Naive B cell (primary cell): ENCODE results near the gene CROT. TPM values are rescaled to one million over a fixed set of nuclear protein-coding genes. Genes with fewer than 3 reads are reported as not detected.

Experiments used
- ATAC-seq, 2 donors: fragments of 150-1000 bp; cut with Tn5 transposase; 2 replicates each; pipeline ENCODE4 v1.10.0; 2021; ENCODE audit warnings: low read depth in 2 of 2, mild to moderate bottlenecking in 2 of 2, moderate library complexity in 2 of 2
- DNase-seq: peaks from one replicate; pipeline ENCODE4 v3.0.0; 2022
- H3K27ac Mint-ChIP-seq, 6 donors: one replicate each; pipeline ENCODE4 v1.8.0; 2020 to 2022; ENCODE audit warnings: mild to moderate bottlenecking in 6 of 6, mixed read lengths in 6 of 6, moderate library complexity in 5 of 6, inconsistent platforms in 2 of 6
- H3K27me3 Mint-ChIP-seq, 3 donors: one replicate each; pipeline ENCODE4 v1.8.0; 2021 to 2022; ENCODE audit warnings: mixed read lengths in 3 of 3, mild to moderate bottlenecking in 1 of 3
- H3K36me3 Mint-ChIP-seq, 2 donors: one replicate each; pipeline ENCODE4 v1.8.0; 2020 to 2022; ENCODE audit warnings: mixed read lengths in 2 of 2, inconsistent platforms in 1 of 2, mild to moderate bottlenecking in 1 of 2
- H3K4me1 Mint-ChIP-seq, 3 donors: one replicate each; pipeline ENCODE4 v1.8.0; 2020 to 2022; ENCODE audit warnings: mixed read lengths in 3 of 3, inconsistent platforms in 1 of 3, mild to moderate bottlenecking in 1 of 3, moderate library complexity in 1 of 3
- H3K4me3 Mint-ChIP-seq, 8 donors: one replicate each; pipeline ENCODE4 v1.8.0; 2020 to 2022; ENCODE audit warnings: mild to moderate bottlenecking in 8 of 8, mixed read lengths in 8 of 8, moderate library complexity in 8 of 8, inconsistent platforms in 2 of 8
- H3K9me3 Mint-ChIP-seq, 7 donors: one replicate each; pipeline ENCODE4 v1.8.0; 2020 to 2022; ENCODE audit warnings: mixed read lengths in 7 of 7, mild to moderate bottlenecking in 5 of 7, inconsistent platforms in 2 of 7, moderate library complexity in 1 of 7
- polyA plus RNA-seq, 6 donors: library from polyadenylated mRNA; unstranded; fragments of 300-500 nt; fragmentation: Illumina TruSeq; gene quantifications; one replicate each; pipeline ENCODE4 v1.2.3, GENCODE V29; 2021; ENCODE audit warnings: low read depth in 6 of 6

CROT gene
- polyA plus RNA-seq, 6 donors from 2014 or later = 1.0 to 4.4 (median 2.7) TPM

- H3K27me3 Mint-ChIP-seq = no peaks in the 10 kb centered on the region
- no peak overlapping the region for H3K4me3 Mint-ChIP-seq
- no peaks in the 10 kb centered on the region for H3K4me1 Mint-ChIP-seq
- no peak for DNase-seq
- no peak for ATAC-seq
- peak overlapping the region in 1 of 6 donors; percentile 19 for H3K27ac Mint-ChIP-seq
- peaks cover 21 to 23% of the 10 kb centered on the region in 2 donors for H3K36me3 Mint-ChIP-seq
- H3K9me3 Mint-ChIP-seq = peaks cover 0 to 19% (median 13%) of the 10 kb centered on the region in 7 donors
Measured at GRCh38 chr7:87356448-87356847, 11.0 kb downstream of the CROT start.

- peaks cover 12 to 13% of the 10 kb centered on the region in 2 donors for H3K36me3 Mint-ChIP-seq
- H3K4me1 Mint-ChIP-seq = no peaks in the 10 kb centered on the region
- H3K4me3 Mint-ChIP-seq = no peak overlapping the region
- DNase-seq (no peak), ATAC-seq (no peak)
- H3K9me3 Mint-ChIP-seq = peaks cover 0 to 14% (median 6%) of the 10 kb centered on the region in 7 donors
- H3K27me3 Mint-ChIP-seq = no peaks in the 10 kb centered on the region
- H3K27ac Mint-ChIP-seq = no peak overlapping the region
Measured at GRCh38 chr7:87359366-87359765, 13.9 kb downstream of the CROT start.

- ATAC-seq (no peak), DNase-seq (no peak)
- Mint-ChIP-seq H3K4me3 (no peak overlapping the region), H3K27ac (no peak overlapping the region), H3K27me3 (no peaks in the 10 kb centered on the region), H3K9me3 (no peaks in the 10 kb centered on the region), H3K4me1 (no peaks in the 10 kb centered on the region), H3K36me3 (peaks cover 3 to 5% of the 10 kb centered on the region in 2 donors)
Measured at GRCh38 chr7:87361320-87361719, 15.9 kb downstream of the CROT start.

GRCh38 chr7:87363342-87363741, 17.9 kb downstream of the CROT start:
- no peak for ATAC-seq
- no peak overlapping the region for H3K4me3 Mint-ChIP-seq
- no peaks in the 10 kb centered on the region for H3K36me3 Mint-ChIP-seq
- DNase-seq = no peak
- no peaks in the 10 kb centered on the region for H3K27me3 Mint-ChIP-seq
- H3K9me3 Mint-ChIP-seq = no peaks in the 10 kb centered on the region
- no peaks in the 10 kb centered on the region for H3K4me1 Mint-ChIP-seq
- no peak overlapping the region for H3K27ac Mint-ChIP-seq

GRCh38 chr7:87364246-87364645, 18.8 kb downstream of the CROT start:
- Mint-ChIP-seq H3K4me3 (no peak overlapping the region), H3K4me1 (no peaks in the 10 kb centered on the region), H3K27me3 (no peaks in the 10 kb centered on the region), H3K36me3 (no peaks in the 10 kb centered on the region), H3K9me3 (no peaks in the 10 kb centered on the region), H3K27ac (no peak overlapping the region)
- ATAC-seq (no peak), DNase-seq (no peak)

GRCh38 chr7:87369216-87369615, 23.8 kb downstream of the CROT start:
- no peak for DNase-seq
- H3K4me1 Mint-ChIP-seq = no peaks in the 10 kb centered on the region
- no peak for ATAC-seq
- H3K4me3 Mint-ChIP-seq = no peak overlapping the region
- no peak overlapping the region for H3K27ac Mint-ChIP-seq
- no peaks in the 10 kb centered on the region for H3K9me3 Mint-ChIP-seq
- no peaks in the 10 kb centered on the region for H3K27me3 Mint-ChIP-seq
- peaks cover 0 to 8% of the 10 kb centered on the region in 2 donors for H3K36me3 Mint-ChIP-seq

- Mint-ChIP-seq H3K9me3 (no peaks in the 10 kb centered on the region), H3K4me1 (no peaks in the 10 kb centered on the region), H3K27ac (no peak overlapping the region), H3K4me3 (no peak overlapping the region), H3K36me3 (peaks cover 0 to 8% of the 10 kb centered on the region in 2 donors), H3K27me3 (no peaks in the 10 kb centered on the region)
- ATAC-seq (no peak), DNase-seq (no peak)
Measured at GRCh38 chr7:87370660-87371180, 25.3 kb downstream of the CROT start.

- no peak for DNase-seq
- H3K4me3 Mint-ChIP-seq = no peak overlapping the region
- no peak for ATAC-seq
- peaks cover 7 to 19% of the 10 kb centered on the region in 2 donors for H3K36me3 Mint-ChIP-seq
- H3K27me3 Mint-ChIP-seq = no peaks in the 10 kb centered on the region
- no peaks in the 10 kb centered on the region for H3K9me3 Mint-ChIP-seq
- no peaks in the 10 kb centered on the region for H3K4me1 Mint-ChIP-seq
- H3K27ac Mint-ChIP-seq = no peak overlapping the region
Measured at GRCh38 chr7:87375662-87376435, 30.4 kb downstream of the CROT start.

GRCh38 chr7:87380905-87381304, 35.4 kb downstream of the CROT start:
- peaks cover 18 to 23% of the 10 kb centered on the region in 2 donors for H3K36me3 Mint-ChIP-seq
- DNase-seq = no peak
- no peak overlapping the region for H3K4me3 Mint-ChIP-seq
- H3K27me3 Mint-ChIP-seq = no peaks in the 10 kb centered on the region
- ATAC-seq = no peak
- no peaks in the 10 kb centered on the region for H3K4me1 Mint-ChIP-seq
- no peak overlapping the region for H3K27ac Mint-ChIP-seq
- H3K9me3 Mint-ChIP-seq = peaks cover 0 to 2% (median 0%) of the 10 kb centered on the region in 7 donors

GRCh38 chr7:87391020-87391701, 45.7 kb downstream of the CROT start:
- DNase-seq = no peak
- Mint-ChIP-seq H3K9me3 (peaks cover 0 to 4% (median 0%) of the 10 kb centered on the region in 7 donors), H3K27me3 (no peaks in the 10 kb centered on the region), H3K36me3 (peaks cover 20 to 26% of the 10 kb centered on the region in 2 donors), H3K27ac (no peak overlapping the region), H3K4me3 (no peak overlapping the region), H3K4me1 (peaks cover 0 to 5% (median 2%) of the 10 kb centered on the region in 3 donors)
- ATAC-seq = no peak

- no peak overlapping the region for H3K27ac Mint-ChIP-seq
- no peaks in the 10 kb centered on the region for H3K27me3 Mint-ChIP-seq
- H3K9me3 Mint-ChIP-seq = no peaks in the 10 kb centered on the region
- DNase-seq = no peak
- no peak overlapping the region for H3K4me3 Mint-ChIP-seq
- no peak for ATAC-seq
- H3K4me1 Mint-ChIP-seq = peaks cover 0 to 5% (median 0%) of the 10 kb centered on the region in 3 donors
- H3K36me3 Mint-ChIP-seq = peaks cover 14 to 22% of the 10 kb centered on the region in 2 donors
Measured at GRCh38 chr7:87395442-87396020, 50.1 kb downstream of the CROT start.

- H3K4me3 Mint-ChIP-seq = no peak overlapping the region
- peaks cover 0 to 5% (median 0%) of the 10 kb centered on the region in 3 donors for H3K4me1 Mint-ChIP-seq
- peak overlapping the region in 3 of 6 donors; percentile 14 to 44 (median 42) for H3K27ac Mint-ChIP-seq
- ATAC-seq (no peak), DNase-seq (no peak)
- H3K9me3 Mint-ChIP-seq = no peaks in the 10 kb centered on the region
- peaks cover 21 to 28% of the 10 kb centered on the region in 2 donors for H3K36me3 Mint-ChIP-seq
- H3K27me3 Mint-ChIP-seq = no peaks in the 10 kb centered on the region
Measured at GRCh38 chr7:87398446-87398845, 53.0 kb downstream of the CROT start.

- H3K27me3 Mint-ChIP-seq = no peaks in the 10 kb centered on the region
- H3K36me3 Mint-ChIP-seq = peaks cover 28 to 31% of the 10 kb centered on the region in 2 donors
- no peak for ATAC-seq
Measured at GRCh38 chr7:87404674-87405073, 59.2 kb downstream of the CROT start.

More at GRCh38 chr7:87404674-87405073, 59.2 kb downstream of the CROT start:
- no peak for DNase-seq
- H3K27ac Mint-ChIP-seq = peak overlapping the region in 1 of 6 donors; percentile 10
- no peak overlapping the region for H3K4me3 Mint-ChIP-seq
- H3K9me3 Mint-ChIP-seq = no peaks in the 10 kb centered on the region
- H3K4me1 Mint-ChIP-seq = no peaks in the 10 kb centered on the region
